IPS-11a (cell line): ENCODE results near the gene SARS2.

Experiments used
- H3K4me3 ChIP-seq: one replicate; pipeline ENCODE4 v1.5.1; 2013; ENCODE audit warnings: low read depth, low read length, control low read depth

Gene SARS2

DNA sequence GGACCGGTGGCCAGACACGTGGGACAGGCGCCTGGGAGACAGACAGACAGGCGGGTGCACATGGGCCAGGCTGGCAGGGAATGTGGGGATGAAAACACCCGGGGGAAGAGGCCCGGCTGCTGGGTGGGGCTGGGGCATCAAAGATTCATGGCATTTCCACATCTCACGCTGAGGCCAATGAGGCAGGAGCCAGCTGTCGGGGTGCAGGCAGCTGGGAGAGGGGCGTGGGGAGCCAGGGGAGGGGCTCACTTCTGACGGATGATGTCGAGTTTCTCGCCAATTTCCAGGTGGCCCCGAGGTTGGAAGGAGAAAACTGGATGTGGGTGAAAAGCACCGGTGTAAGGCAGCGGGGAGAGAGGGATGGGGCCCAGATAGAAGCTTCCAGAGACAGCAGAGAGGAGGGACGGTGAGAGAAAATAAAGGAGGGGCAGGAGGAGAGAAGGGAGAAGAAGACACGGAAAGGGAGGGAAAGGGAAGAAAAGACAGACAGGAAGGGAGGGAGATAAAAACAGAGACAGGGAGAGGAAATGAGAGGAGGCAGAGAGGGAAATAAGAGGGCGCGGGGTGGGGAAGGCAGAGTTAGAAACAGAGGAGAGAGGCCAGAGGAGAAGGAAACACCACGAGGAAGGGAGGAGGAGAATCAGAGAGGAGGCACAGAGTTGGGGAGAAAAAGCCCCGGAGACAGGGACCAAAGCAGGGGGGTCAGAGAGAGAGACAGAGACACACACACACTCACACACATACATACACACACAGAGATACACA lies 10.5 kb downstream of the SARS2 start:
- no peak overlapping the region for H3K4me3 ChIP-seq

DNA sequence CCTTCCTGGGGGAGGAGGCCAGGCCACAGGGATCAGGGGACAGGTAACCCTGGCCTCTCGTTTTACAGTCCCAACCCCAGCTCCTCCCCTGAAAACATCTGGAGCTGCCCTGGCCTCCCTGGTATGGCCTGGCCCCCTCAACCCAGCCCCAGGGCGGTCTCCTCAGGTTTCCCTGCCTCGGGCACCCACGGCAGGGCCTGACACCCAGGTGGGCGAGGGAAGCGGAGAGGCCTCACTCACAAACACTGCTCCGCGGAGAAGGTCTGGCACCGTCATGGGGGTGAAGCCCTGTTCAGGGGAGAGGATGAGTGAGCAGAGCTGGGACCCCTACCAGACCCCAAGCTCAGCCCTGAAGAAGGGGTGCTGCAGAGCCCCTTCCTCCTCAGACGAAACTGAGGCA lies 12.0 kb downstream of the SARS2 start:
- no peak overlapping the region for H3K4me3 ChIP-seq

DNA sequence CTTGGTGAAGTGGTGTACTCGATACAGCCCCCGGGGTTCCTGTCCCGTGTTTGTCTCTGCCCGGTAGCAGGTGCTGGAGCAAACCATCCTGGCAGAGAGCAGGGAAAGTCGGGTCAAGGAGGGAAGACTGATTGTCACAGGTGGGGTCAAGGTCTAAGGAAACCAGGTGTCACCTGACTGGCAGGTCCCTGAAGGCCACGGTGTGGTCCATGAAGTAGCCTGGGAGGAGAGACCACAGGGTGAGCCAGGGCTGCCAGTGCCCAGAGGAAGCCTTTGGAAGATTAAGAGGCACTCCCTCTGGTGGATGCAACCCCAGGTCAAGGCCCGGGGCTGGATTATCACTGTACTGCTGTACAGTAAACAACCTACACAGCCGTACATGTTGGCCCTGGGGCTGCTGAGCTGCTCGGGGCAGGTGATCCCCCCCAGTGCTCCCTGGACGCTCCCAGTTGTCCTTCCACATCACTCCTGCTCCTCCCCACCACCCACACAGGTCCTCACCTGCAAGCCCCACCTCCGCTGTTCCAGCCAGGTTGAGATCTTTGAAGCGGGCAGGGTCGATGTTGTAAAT lies 12.6 kb downstream of the SARS2 start:
- H3K4me3 ChIP-seq: no peak overlapping the region

DNA sequence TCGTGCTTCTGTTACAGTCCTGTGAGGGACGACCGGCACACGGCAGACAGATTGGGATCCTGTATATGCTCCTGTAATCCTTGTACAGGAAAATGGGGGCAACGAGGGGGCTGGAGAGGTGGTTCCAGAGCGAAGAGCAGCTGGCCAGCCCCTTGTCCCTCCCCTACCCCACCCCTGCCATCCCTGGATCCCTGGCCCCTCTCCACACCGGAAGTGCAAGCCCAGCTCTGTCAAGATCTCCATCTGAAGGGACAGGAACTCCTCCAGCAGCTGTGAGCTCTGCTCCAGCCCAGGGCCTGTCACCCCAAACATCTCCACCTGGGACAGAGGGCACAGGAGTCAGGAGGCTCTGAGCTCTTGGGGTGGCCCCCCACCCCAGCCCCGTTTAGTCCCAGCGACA lies 13.0 kb downstream of the SARS2 start:
- H3K4me3 ChIP-seq: no peak overlapping the region

DNA sequence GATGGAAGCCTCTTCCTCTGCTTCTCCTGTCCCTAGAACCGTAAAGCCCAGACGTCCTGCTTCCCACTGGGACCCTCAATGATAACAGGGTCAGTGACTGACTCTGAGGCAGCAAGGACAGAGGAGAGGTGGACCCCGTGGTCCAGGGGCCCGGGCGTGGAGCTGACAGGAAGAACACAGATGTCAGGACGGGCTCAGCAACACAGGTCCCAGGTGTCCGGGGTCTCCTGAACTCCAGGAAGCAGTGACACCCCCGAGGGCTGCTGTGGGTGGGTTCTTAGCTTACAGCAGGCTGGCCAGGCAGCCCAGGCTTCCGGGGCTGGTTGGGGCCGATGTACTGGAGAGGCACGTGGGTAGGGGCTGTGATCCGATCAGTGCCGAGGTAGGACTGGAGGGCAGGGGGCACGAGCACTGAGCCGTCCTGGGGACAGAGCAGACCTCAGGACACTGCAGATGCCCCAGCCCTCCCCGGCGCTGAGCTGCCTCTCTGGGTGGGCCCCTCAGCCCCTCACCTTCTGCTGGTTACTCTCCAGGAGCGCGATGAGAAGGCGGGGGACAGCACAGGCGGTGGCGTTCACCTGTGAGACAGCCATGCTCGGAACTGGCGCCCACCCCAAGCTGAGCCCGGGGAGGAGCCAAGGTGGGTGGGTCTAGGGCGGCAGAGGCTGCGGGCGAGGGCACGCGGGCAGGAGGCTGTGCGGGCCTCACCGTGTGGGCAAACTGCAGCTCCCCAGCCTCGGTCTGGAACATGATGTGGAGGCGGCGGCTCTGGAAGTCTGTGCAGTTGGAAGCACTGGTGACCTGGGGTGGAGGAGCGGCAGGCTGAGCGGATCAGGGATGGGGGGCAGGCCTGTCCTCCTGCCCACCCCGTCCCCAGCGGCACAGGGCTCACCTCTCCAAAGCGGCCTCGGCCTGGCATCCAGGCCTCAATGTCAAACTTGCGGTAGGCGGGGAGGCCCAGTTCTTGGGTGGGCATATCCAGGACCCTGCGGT lies 14.9 kb downstream of the SARS2 start:
- H3K4me3 ChIP-seq: no peak overlapping the region

DNA sequence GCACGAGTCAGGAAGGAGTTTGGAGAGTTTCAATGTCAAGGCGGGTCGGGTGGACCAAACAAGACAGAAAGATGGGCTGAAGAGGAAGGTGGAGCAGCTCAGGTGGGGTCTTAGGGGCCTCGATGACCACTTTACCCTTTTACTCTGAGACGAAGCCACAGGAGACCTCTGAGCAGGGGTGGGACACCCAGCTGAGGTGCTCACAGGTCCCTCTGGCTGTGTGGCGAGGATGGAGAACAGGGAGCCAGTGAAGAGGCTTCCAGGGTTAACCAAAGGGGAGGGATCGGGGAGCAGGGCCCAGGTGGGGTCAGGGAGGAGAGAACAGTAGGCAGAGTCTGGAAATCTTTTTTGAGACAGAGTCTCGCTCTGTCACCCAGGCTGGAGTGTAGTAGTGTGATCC lies 16.6 kb downstream of the SARS2 start:
- H3K4me3 ChIP-seq: no peak overlapping the region

DNA sequence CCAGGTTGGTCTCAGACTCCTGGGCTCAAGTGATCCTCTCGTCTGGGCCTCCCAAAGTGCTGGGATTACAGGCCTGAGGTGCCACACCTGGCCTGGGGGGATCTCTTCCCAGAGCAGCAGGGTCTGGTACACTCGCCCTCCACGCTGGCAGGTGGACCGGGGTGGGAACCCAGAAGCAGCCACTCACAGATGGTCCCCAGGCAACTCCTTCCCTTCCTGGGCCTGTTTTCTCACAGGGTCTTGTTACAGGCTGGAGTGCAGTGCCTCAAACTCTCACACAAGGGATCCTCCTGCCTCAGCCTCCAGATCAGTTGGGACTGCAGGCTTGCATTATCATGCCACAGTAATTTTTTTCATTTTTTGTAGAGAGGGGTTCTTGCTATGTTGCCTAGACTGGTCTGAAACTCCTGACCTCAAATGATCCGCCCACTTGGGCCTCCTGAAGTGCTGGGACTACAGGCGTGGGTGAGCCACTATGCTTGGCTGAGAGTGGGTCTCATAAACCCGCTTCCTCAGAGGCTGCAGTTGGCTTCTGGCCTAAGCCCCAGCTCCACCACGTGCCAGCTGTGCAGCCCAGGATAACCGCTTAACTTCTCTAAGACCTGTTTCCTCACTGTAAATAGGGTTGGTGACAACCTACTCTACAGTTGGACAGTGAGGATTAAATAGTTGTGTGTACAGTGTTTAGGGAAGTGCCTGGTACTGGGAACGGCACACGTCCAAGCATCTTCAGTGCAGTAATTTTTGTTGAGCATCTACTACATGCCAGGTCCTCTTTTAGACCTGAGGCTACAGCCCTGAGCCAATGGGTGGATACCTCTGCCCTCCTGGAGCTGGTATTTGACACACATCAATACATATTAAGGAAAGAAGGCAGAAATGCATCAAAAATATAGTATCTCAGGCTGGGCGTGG lies 17.7 kb downstream of the SARS2 start:
- no peak overlapping the region for H3K4me3 ChIP-seq

DNA sequence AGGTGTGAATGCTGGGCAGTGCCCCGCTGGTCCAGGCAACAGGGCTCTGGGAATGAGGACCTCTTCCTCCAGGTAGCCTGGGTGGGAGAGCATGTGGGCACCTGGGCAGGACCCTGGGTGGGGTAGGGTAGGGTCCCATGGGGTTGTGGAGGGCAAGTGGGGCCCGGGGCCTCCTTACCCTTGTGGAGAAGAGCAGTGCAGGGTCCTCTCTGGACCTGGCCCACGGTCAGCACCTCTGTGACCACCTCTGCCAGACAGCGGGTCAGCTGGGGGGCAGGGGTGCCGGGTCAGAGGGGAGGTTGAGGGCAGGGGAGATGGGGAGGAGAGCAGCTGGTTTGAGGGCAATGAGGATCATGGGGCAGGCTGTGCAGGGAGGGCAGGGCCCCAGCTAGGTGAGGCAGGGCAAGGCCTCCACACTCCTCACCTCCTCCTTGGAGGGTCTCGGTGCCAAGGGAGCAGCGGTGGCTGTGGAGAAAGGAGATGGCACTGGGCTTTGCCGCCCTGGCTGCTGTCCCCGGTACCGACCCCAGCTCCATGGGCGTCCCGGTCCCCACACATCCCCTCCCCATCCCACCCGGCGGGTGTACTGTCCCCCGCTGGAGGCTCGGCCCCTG lies 19.1 kb downstream of the SARS2 start:
- H3K4me3 ChIP-seq: no peak overlapping the region

GRCh38 chr19:38910488-38910887 lies 20.1 kb downstream of the SARS2 start:
- H3K4me3 ChIP-seq: no peak overlapping the region

GRCh38 chr19:38908911-38909310 lies 21.7 kb downstream of the SARS2 start:
- no peak overlapping the region for H3K4me3 ChIP-seq

DNA sequence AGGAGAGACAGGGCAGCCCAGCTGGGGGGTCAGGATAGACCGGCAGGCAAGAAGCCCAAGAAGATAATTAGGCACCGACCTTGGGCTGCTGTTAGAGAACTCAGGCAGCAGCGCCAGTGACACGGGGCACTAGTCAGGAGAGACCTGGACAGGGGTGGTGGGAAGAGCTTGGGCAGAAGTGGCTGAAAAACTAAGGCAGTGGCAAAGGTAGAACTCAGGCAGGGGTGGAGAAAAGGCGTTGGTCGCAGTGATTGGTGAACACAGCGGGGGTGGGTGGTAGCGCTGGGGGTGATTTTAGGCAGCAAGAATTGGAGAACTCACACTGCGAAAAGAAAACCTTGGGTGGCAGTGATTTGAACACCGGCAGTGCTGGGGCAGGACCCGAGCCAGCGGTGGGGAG lies 22.9 kb downstream of the SARS2 start:
- H3K4me3 ChIP-seq: no peak overlapping the region

- no peak overlapping the region for H3K4me3 ChIP-seq
Measured at GRCh38 chr19:38907227-38907626, 23.3 kb downstream of the SARS2 start.

- no peak overlapping the region for H3K4me3 ChIP-seq
Measured at GRCh38 chr19:38905620-38906019, 24.9 kb downstream of the SARS2 start.

- no peak overlapping the region for H3K4me3 ChIP-seq
Measured at GRCh38 chr19:38904581-38905539, 25.7 kb downstream of the SARS2 start.

- H3K4me3 ChIP-seq: no peak overlapping the region
Measured at GRCh38 chr19:38901683-38902082, 28.9 kb downstream of the SARS2 start.

DNA sequence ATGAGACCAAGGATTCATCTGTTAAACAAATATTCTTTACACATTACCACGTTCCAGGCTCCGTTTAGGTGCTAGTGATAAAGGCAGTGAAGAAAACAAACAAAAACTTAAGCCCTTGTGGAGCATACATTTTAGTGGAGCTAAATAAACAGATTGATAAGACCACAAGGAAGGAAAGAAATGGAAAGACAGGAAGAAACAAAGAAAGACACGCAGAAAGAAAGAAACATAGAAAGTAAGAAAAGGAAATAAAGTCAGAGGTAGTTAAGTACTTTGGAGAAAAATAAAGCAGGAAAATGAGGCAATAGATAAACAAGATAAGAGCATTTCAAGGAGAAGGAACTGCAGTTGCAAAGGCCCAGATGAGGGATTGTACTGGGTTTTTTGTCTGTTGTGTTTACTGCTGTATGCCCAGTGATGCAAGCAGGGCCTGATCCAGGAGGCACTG lies 29.8 kb downstream of the SARS2 start:
- H3K4me3 ChIP-seq: peak overlapping the region; percentile 78

DNA sequence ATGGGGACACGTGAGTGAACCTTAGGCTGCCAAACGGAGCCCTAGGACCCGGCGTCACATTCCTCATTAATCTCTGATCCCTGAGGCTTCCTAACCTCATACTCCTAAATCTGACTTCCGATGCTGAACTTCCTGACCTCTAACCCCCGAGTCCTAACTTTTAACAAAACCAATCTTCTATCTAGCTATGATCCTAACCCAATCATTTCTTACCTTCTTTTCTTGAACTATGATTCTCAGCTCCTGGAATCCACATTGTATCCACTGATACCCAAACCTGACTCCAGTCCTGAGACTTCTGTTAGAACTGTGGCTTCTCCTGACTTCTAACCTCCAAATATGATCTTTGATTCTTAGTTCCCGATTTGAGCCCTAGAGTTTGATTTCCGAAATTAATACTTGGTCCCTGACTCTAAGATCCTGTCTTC lies 30.3 kb downstream of the SARS2 start:
- H3K4me3 ChIP-seq: peak overlapping the region; percentile 78

DNA sequence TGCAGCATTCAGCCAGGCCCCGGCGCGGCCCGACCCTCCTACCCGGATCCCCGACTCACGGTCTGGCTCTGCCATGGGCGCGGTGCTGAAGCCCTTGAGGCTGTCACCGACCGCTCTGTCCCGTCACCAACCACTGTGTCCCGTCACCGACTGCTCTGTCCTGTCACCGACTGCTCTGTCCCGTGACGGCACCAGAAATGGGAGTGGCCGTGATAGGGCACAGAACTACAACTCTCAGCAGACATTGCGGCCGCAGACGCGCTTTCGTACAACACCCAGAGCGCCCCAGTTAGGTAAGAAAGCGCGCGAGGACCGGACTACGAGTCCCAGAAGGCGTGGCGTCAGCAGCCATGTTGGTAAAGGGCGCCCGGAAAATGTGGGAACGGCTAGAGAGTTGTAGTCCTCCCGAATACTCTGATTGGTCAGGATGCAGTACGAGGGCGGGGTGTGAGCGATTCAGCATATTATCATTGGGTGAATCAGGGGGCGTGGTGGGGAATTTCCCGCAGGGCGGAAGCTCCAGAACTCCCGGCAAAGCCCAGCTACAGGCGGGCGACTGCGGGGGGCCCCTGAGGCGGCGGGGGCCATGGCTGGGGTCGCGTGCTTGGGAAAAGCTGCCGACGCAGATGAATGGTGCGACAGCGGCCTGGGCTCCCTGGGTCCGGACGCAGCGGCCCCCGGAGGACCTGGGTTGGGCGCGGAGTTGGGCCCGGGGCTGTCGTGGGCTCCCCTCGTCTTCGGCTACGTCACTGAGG lies 30.9 kb downstream of the SARS2 start, which contains the start of the genes NFKBIB and SIRT2:
Gene NFKBIB, plus strand, starts transcription at position 523 of the 755 bp plus-strand sequence. Its CDS starts 64 bp downstream, at position 587.
Gene SIRT2, minus strand, starts transcription at position 172 of the 755 bp plus-strand sequence. Its CDS starts 97 bp downstream, at position 75.
- H3K4me3 ChIP-seq: peak within 1 kb of the TSS; percentile 78
